Prostate gland (tissue), 2 donors: ENCODE data around the gene ATPAF2. TPM values are rescaled to one million over a fixed set of nuclear protein-coding genes. Genes with fewer than 3 reads are reported as not detected.

ENCODE experiments used
- DNase-seq: peaks from one replicate; pipeline ENCODE4 v3.0.0-alpha.2; 2019; ENCODE audit warnings: low spot score
- H3K27ac ChIP-seq, 2 donors: fragments of 200-600 bp; sonication (generic); 2 replicates each; pipeline ENCODE4 v1.5.1; 2017 to 2019
- H3K27me3 ChIP-seq: fragments of 200-600 bp; sonication (generic); replicated peaks from 2 replicates; pipeline ENCODE4 v1.5.1; 2019; ENCODE audit not compliant: insufficient read depth
- H3K36me3 ChIP-seq, 2 donors: fragments of 200-600 bp; sonication (generic); 1 replicate in 1 of 2; 2 replicates in 1 of 2; pipeline versions ENCODE4 v1.5.1 to v1.8.1; 2017 to 2019
- H3K4me1 ChIP-seq: fragments of 200-600 bp; sonication (generic); replicated peaks from 2 replicates; pipeline ENCODE4 v1.5.1; 2019
- H3K4me3 ChIP-seq, 2 donors: fragments of 200-600 bp; sonication (generic); 2 replicates each; pipeline ENCODE4 v1.5.1; 2017 to 2019
- H3K9me3 ChIP-seq: fragments of 200-600 bp; sonication (generic); 2 replicates; pipeline ENCODE4 v1.5.1; 2017
- POLR2A ChIP-seq: fragments of 450-650 bp; IDR thresholded peaks from one replicate; pipeline ENCODE4 v1.6.1; 2016; ENCODE audit warnings: antibody characterized with exemption, mild to moderate bottlenecking
- POLR2AphosphoS5 ChIP-seq: sonication (generic); formaldehyde crosslinking; IDR thresholded peaks from one replicate; pipeline ENCODE4 v1.6.1; 2017; ENCODE audit warnings: antibody characterized with exemption
- WGBS: methylation state at CpG from one replicate; pipeline ENCODE4 v1.1.5; 2018; 5-methylcytosine and 5-hydroxymethylcytosine counted together
- intact Hi-C: fragments of 100-400 bp; cut with DNase I; formaldehyde crosslinking; loops from one replicate; pipeline ENCODE4 v1.14.2; 2022
- total RNA-seq, 2 donors: library from RNA; depleted of rRNA; stranded (reverse); fragments of >200 nt; gene quantifications; one replicate each; pipeline ENCODE4 v1.1.0, GENCODE V29; 2016
- TF ChIP-seq, protein P1 (sequence below), 4 experiments: fragments of 200-600 bp in 2 of 4; fragments of 450-650 bp in 2 of 4; sonication (generic) in 2 of 4; IDR thresholded peaks; 1 replicate in 3 of 4; 2 replicates in 1 of 4; pipeline ENCODE4 v1.5.1; 2016 to 2019; ENCODE audit warnings: antibody characterized with exemption in 4 of 4, mild to moderate bottlenecking in 2 of 4, moderate library complexity in 2 of 4

Gene ATPAF2
- total RNA-seq, 2 donors from 2014 or later = 17.7 to 30.5 TPM

DNA sequence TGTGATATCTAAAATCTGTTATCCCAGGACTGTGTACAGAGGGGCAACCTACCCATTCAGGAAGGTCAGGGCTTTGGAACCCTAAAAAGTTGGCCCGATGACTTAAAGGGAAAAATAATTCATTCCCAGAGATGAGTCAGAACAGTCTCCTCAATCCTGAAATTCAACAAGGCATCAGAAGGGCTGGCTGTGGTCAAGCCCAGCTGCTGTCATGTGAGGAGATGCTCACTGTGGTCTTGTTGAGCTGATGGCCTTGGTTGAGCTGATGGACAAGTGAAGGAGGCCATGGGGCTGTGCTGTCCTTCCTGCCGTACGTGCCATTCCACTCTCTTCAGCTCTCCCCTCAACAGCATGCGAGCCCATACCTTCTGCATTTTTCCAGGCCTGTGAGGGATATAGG is 27.9 kb upstream of the ATPAF2 start:
- TF ChIP-seq POLR2A (no peak), POLR2AphosphoS5 (no peak)
- TF ChIP-seq, protein P1, sequence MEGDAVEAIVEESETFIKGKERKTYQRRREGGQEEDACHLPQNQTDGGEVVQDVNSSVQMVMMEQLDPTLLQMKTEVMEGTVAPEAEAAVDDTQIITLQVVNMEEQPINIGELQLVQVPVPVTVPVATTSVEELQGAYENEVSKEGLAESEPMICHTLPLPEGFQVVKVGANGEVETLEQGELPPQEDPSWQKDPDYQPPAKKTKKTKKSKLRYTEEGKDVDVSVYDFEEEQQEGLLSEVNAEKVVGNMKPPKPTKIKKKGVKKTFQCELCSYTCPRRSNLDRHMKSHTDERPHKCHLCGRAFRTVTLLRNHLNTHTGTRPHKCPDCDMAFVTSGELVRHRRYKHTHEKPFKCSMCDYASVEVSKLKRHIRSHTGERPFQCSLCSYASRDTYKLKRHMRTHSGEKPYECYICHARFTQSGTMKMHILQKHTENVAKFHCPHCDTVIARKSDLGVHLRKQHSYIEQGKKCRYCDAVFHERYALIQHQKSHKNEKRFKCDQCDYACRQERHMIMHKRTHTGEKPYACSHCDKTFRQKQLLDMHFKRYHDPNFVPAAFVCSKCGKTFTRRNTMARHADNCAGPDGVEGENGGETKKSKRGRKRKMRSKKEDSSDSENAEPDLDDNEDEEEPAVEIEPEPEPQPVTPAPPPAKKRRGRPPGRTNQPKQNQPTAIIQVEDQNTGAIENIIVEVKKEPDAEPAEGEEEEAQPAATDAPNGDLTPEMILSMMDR (IDR thresholded peaks at IDR 0.05) = no peak
- Histone ChIP-seq H3K9me3 (no peaks in the 10 kb centered on the region), H3K27me3 (no peaks in the 10 kb centered on the region), H3K4me1 (no peaks in the 10 kb centered on the region), H3K36me3 (no peaks in the 10 kb centered on the region), H3K27ac (no peak overlapping the region), H3K4me3 (no peak overlapping the region)
- 94% methylated on average over 4 of the region's 4 CpGs for WGBS
- no peak for DNase-seq
- intact Hi-C loops = no loop called here

- WGBS = 89% methylated on average over 11 of the region's 11 CpGs
- no peak overlapping the region for H3K4me3 ChIP-seq
- TF ChIP-seq POLR2A = no peak
- TF ChIP-seq, protein P1 (IDR thresholded peaks at IDR 0.05) = no peak
- no peak for TF ChIP-seq POLR2AphosphoS5
Observed at GRCh38 chr17:18065546-18065945, 26.6 kb upstream of the ATPAF2 start.

DNA sequence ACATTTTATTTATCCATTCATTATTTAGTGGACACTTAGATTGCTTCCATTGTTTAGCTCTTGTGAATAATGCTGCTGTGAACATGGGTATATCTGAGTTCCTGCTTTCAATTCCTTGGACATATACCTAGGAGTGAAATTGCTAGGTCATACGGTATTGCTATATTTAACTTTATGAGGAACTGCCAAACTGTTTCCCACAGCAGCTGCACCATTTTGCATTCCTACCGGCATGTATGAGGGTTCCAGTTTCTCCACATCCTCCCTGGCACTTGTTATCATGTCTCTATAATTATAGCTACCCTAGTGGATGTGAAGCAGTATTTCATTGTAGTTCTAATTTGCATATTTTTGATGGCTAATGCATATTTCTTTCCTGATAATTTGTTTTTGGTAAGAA is 25.1 kb upstream of the ATPAF2 start:
- intact Hi-C loops = no loop called here
- Histone ChIP-seq H3K4me3 (no peak overlapping the region), H3K9me3 (no peaks in the 10 kb centered on the region), H3K27ac (no peak overlapping the region), H3K4me1 (no peaks in the 10 kb centered on the region), H3K27me3 (no peaks in the 10 kb centered on the region), H3K36me3 (peaks cover 0 to 1% of the 10 kb centered on the region in 2 donors)
- no peak for DNase-seq
- TF ChIP-seq POLR2AphosphoS5 (no peak), POLR2A (no peak)
- TF ChIP-seq, protein P1 (IDR thresholded peaks at IDR 0.05) = no peak
- WGBS = 78% methylated on average over 2 of the region's 2 CpGs

More at GRCh38 chr17:18065546-18065945, 26.6 kb upstream of the ATPAF2 start:
- H3K4me1 ChIP-seq = no peaks in the 10 kb centered on the region
- no peaks in the 10 kb centered on the region for H3K36me3 ChIP-seq
- no peak overlapping the region for H3K27ac ChIP-seq
- no peak for DNase-seq
- H3K9me3 ChIP-seq = no peaks in the 10 kb centered on the region
- intact Hi-C loops = no loop called here
- H3K27me3 ChIP-seq = no peaks in the 10 kb centered on the region

DNA sequence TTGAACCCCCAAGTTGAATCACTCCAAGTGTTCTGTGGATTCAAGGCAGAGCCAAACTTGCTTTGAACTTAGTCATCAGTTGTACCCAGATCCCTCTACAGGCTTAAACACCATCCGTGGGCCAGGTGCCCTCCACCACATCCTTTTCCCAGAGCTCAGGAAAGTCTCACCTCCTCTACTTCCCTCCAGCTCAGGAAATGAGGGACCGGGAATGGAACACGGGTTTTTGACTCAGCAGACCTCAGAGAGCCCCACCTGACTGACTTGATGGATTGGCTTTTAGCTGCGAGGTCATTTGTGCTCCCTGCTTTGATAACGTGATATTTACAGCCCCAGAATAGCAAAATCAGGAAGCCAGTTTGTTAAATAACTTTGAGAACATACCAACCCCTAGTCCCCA is 20.3 kb upstream of the ATPAF2 start:
- no peaks in the 10 kb centered on the region for H3K9me3 ChIP-seq
- no peak overlapping the region for H3K4me3 ChIP-seq
- no peaks in the 10 kb centered on the region for H3K4me1 ChIP-seq
- WGBS = 83% methylated on average over 5 of the region's 5 CpGs
- TF ChIP-seq, protein P1 (IDR thresholded peaks at IDR 0.05) = no peak
- TF ChIP-seq POLR2AphosphoS5 (no peak), POLR2A (no peak)
- intact Hi-C loops = no loop called here
- peaks cover 0 to 6% of the 10 kb centered on the region in 2 donors for H3K36me3 ChIP-seq
- H3K27me3 ChIP-seq = no peaks in the 10 kb centered on the region
- DNase-seq = no peak
- H3K27ac ChIP-seq = no peak overlapping the region

GRCh38 chr17:18056214-18056613 is 17.2 kb upstream of the ATPAF2 start:
- H3K27me3 ChIP-seq = no peaks in the 10 kb centered on the region
- H3K36me3 ChIP-seq = peaks cover 0 to 6% of the 10 kb centered on the region in 2 donors
- TF ChIP-seq POLR2A = no peak
- no peak for TF ChIP-seq POLR2AphosphoS5
- TF ChIP-seq, protein P1 (IDR thresholded peaks at IDR 0.05) = no peak
- no peaks in the 10 kb centered on the region for H3K9me3 ChIP-seq
- DNase-seq = no peak
- no peak overlapping the region for H3K27ac ChIP-seq
- H3K4me1 ChIP-seq = no peaks in the 10 kb centered on the region
- 96% methylated on average over 3 of the region's 3 CpGs for WGBS
- no peak overlapping the region for H3K4me3 ChIP-seq
- intact Hi-C loops = no loop called here
